OCI-LY1 (cell line): ENCODE data around the gene CHN2.

ENCODE experiments used
- H2AFZ ChIP-seq: fragments of 200-600 bp; sonication (generic), shearing (Covaris generic); 2 replicates; pipeline ENCODE4 v1.6.0; 2014; ENCODE audit warnings: antibody characterized with exemption, mild to moderate bottlenecking, low read length
- H3F3A ChIP-seq: fragments of 200-600 bp; sonication (generic), shearing (Covaris generic); 2 replicates; pipeline ENCODE4 v1.6.0; 2014; ENCODE audit warnings: mild to moderate bottlenecking, antibody characterized with exemption, low read length, moderate library complexity; ENCODE audit not compliant: insufficient read depth
- H3K27ac ChIP-seq: fragments of 200-600 bp; sonication (generic); 2 replicates; pipeline ENCODE4 v1.5.1; 2014; ENCODE audit warnings: low read length, mixed run types, mild to moderate bottlenecking, low read depth; ENCODE audit not compliant: poor library complexity, severe bottlenecking
- H3K27me3 ChIP-seq: fragments of 200-600 bp; sonication (generic); 2 replicates; pipeline ENCODE4 v1.6.0; 2014; ENCODE audit warnings: antibody characterized with exemption, mild to moderate bottlenecking, low read length, moderate library complexity; ENCODE audit not compliant: insufficient read depth
- H3K36me3 ChIP-seq: fragments of 200-600 bp; sonication (generic); 2 replicates; pipeline ENCODE4 v1.6.1; 2014; ENCODE audit warnings: mild to moderate bottlenecking, antibody characterized with exemption, low read length, moderate library complexity, mixed read lengths; ENCODE audit not compliant: insufficient read depth
- H3K4me1 ChIP-seq: fragments of 200-600 bp; sonication (generic); 2 replicates; pipeline ENCODE4 v1.5.1; 2014; ENCODE audit warnings: mild to moderate bottlenecking, low read length, moderate library complexity; ENCODE audit not compliant: insufficient read depth, severe bottlenecking
- H3K4me2 ChIP-seq: fragments of 200-600 bp; sonication (generic), shearing (Covaris generic); 2 replicates; pipeline ENCODE4 v1.6.1; 2014; ENCODE audit warnings: low read length
- H3K4me3 ChIP-seq: fragments of 200-600 bp; sonication (generic); 2 replicates; pipeline ENCODE4 v1.5.1; 2014; ENCODE audit warnings: low read length, low read depth, mild to moderate bottlenecking, mixed read lengths; ENCODE audit not compliant: poor library complexity, severe bottlenecking
- H3K79me2 ChIP-seq: fragments of 200-600 bp; shearing (Covaris generic); 2 replicates; pipeline ENCODE4 v1.6.1; 2016; ENCODE audit warnings: mixed run types, low read length, mixed read lengths; ENCODE audit not compliant: insufficient read depth
- H3K9ac ChIP-seq: fragments of 200-600 bp; sonication (generic), shearing (Covaris generic); 2 replicates; pipeline ENCODE4 v1.6.1; 2014; ENCODE audit warnings: mild to moderate bottlenecking, low read length, mixed read lengths
- H3K9me2 ChIP-seq: fragments of 200-600 bp; sonication (generic), shearing (Covaris generic); 2 replicates; pipeline ENCODE4 v1.6.1; 2014; ENCODE audit warnings: low read depth, mild to moderate bottlenecking, low read length, mixed read lengths
- H3K9me3 ChIP-seq: fragments of 200-600 bp; shearing (Covaris generic); 2 replicates; pipeline ENCODE4 v1.6.1; 2014; ENCODE audit warnings: low read length, mixed read lengths
- H4K20me1 ChIP-seq: fragments of 200-600 bp; sonication (generic), shearing (Covaris generic); 2 replicates; pipeline ENCODE4 v1.6.0; 2016; ENCODE audit warnings: mild to moderate bottlenecking, low read length; ENCODE audit not compliant: insufficient read depth
- CTCF ChIP-seq: fragments of 200-600 bp; sonication (generic), shearing (Covaris generic); IDR thresholded peaks from 2 replicates; pipeline ENCODE4 v1.5.1; 2017; ENCODE audit warnings: mild to moderate bottlenecking, antibody characterized with exemption, low read length, moderate library complexity, mixed read lengths
- EZH2 ChIP-seq: fragments of 200-600 bp; sonication (generic), shearing (Covaris generic); IDR thresholded peaks from 2 replicates; pipeline ENCODE4 v1.8.0; 2017; ENCODE audit warnings: borderline replicate concordance, mixed run types, mild to moderate bottlenecking, antibody characterized with exemption, low read length, moderate library complexity, mixed read lengths

Gene CHN2

GRCh38 chr7:29228289-29229011 is 33.9 kb downstream of the CHN2 start:
- Histone ChIP-seq H3K27ac (no peak overlapping the region), H3F3A (no peaks in the 10 kb centered on the region), H3K4me3 (no peak overlapping the region), H4K20me1 (no peaks in the 10 kb centered on the region), H3K36me3 (no peaks in the 10 kb centered on the region), H3K9me2 (no peaks in the 10 kb centered on the region), H3K4me2 (no peak overlapping the region), H2AFZ (no peak overlapping the region), H3K4me1 (no peaks in the 10 kb centered on the region), H3K79me2 (no peaks in the 10 kb centered on the region), H3K27me3 (no peaks in the 10 kb centered on the region), H3K9me3 (no peaks in the 10 kb centered on the region), H3K9ac (no peak overlapping the region)
- no peak for TF ChIP-seq EZH2
- no peak for TF ChIP-seq CTCF

GRCh38 chr7:29229066-29229465 is 34.5 kb downstream of the CHN2 start:
- Histone ChIP-seq H3K27me3 (no peaks in the 10 kb centered on the region), H3K79me2 (no peaks in the 10 kb centered on the region), H3K4me1 (no peaks in the 10 kb centered on the region), H3K9ac (no peak overlapping the region), H3K4me3 (no peak overlapping the region), H3K36me3 (no peaks in the 10 kb centered on the region), H3F3A (no peaks in the 10 kb centered on the region), H4K20me1 (no peaks in the 10 kb centered on the region), H3K9me3 (no peaks in the 10 kb centered on the region), H3K27ac (no peak overlapping the region), H2AFZ (no peak overlapping the region), H3K9me2 (no peaks in the 10 kb centered on the region), H3K4me2 (no peak overlapping the region)
- TF ChIP-seq EZH2 (no peak), CTCF (no peak)

GRCh38 chr7:29229946-29230345 is 35.4 kb downstream of the CHN2 start:
- no peak for TF ChIP-seq CTCF
- no peak for TF ChIP-seq EZH2
- no peak overlapping the region for H3K27ac ChIP-seq
- H3K79me2 ChIP-seq, result no peaks in the 10 kb centered on the region
- no peak overlapping the region for H2AFZ ChIP-seq
- no peaks in the 10 kb centered on the region for H3K9me2 ChIP-seq
- H3F3A ChIP-seq, result no peaks in the 10 kb centered on the region
- no peaks in the 10 kb centered on the region for H3K9me3 ChIP-seq
- no peaks in the 10 kb centered on the region for H4K20me1 ChIP-seq
- no peak overlapping the region for H3K4me3 ChIP-seq
- no peaks in the 10 kb centered on the region for H3K27me3 ChIP-seq
- no peak overlapping the region for H3K4me2 ChIP-seq
- no peaks in the 10 kb centered on the region for H3K4me1 ChIP-seq
- no peaks in the 10 kb centered on the region for H3K36me3 ChIP-seq
- H3K9ac ChIP-seq, result no peak overlapping the region
